NCI-H1092 treated with DMSO at 0.1 percent for 48 hours (cell line): Measurements from ENCODE around the gene DDR2.
A peak's percentile ranks its signal among the peaks of the same experiment; 100 is the strongest.
"Not testable (repeated sequence)": the region's sequence is repeated elsewhere in the genome, so short reads cannot be mapped to it uniquely, and the experiment has no call there.

Experiments
- DNase-seq: peaks from one replicate; lab custom pipeline; 2025; lab: John Stamatoyannopoulos, UW

DDR2 gene

GRCh38 chr1:162779043-162779442 lies 146.8 kb downstream of the DDR2 start:
- no peak for DNase-seq

- no peak for DNase-seq
Observed at GRCh38 chr1:162782671-162783070, 150.4 kb downstream of the DDR2 start.

- not testable (repeated sequence) for DNase-seq
Observed at GRCh38 chr1:162784926-162785325, 152.7 kb downstream of the DDR2 start.

DNA sequence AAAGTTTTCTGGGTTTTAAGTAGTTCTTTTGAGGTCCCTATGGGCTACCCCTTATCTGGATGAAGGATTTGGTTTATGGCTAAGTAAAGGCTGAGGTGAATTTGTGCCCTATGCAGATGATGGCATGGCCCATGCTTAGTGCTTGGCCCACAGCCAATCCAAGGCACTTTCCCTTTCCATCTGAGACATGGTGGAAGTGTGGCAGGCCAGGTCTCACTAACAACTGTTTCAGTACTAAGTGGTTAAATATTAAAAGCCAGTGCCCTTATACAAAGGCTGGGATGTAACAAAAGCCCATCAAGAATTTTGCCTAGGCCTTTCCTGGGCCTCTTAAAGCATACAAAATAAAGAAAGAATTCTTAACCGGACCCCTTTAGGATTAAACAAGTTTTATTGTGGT lies 156.5 kb downstream of the DDR2 start:
- not testable (repeated sequence) for DNase-seq

- peak; percentile 91 for DNase-seq
Observed at GRCh38 chr1:162790303-162790984, 158.2 kb downstream of the DDR2 start, which contains the start of gene HSD17B7. TSS of gene HSD17B7 (plus strand) at chr1:162790702. CDS start at chr1:162790801, 99 bp downstream.

GRCh38 chr1:162790985-162791357 lies 158.7 kb downstream of the DDR2 start:
- peak; percentile 33 for DNase-seq

DNA sequence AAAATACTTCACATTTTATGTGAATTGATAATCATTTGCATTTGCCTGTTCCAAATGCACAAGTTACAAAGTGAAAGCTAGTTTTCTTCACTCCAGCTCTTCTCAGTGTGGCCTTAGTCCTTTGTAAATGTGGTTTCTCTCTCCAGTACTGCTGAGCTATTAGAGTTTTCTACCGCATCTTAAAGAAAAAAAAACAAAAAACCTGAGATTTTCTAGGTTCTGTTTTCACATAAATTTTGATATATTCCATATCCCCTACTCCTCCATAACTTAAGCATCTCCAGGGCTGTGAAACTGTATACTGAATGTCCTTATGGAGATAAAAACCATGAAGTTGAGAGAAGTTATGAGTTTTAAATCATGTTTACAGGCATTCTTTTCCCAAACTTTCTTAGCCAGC lies 162.0 kb downstream of the DDR2 start:
- DNase-seq = not testable (repeated sequence)

GRCh38 chr1:162796617-162797279 lies 164.5 kb downstream of the DDR2 start:
- DNase-seq = not testable (repeated sequence)

GRCh38 chr1:162799995-162800830 lies 167.9 kb downstream of the DDR2 start:
- peak; percentile 76 for DNase-seq

GRCh38 chr1:162807503-162807902 lies 175.2 kb downstream of the DDR2 start:
- not testable (repeated sequence) for DNase-seq

GRCh38 chr1:162812357-162812756 lies 180.1 kb downstream of the DDR2 start:
- not testable (repeated sequence) for DNase-seq

DNA sequence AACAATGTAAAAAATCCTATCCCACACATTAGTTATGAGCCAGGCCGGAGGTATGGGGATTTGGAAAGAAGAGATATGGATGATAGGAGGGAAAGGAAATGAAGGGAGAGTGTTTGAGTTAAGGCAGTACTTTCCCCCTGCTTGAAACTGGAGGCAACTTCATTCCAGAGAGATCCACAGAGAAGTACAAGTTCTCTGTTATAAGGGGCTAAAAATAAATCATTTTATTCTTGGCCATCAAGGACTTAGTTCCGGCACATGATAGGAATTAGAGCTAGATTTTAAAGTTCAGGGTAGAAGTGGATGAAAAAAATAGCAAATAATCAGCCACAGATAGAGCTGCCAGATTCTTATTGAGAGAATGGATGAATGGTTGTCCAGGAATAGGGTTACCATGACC lies 185.9 kb downstream of the DDR2 start:
- not testable (repeated sequence) for DNase-seq

GRCh38 chr1:162818666-162819065 lies 186.4 kb downstream of the DDR2 start:
- DNase-seq = not testable (repeated sequence)

DNA sequence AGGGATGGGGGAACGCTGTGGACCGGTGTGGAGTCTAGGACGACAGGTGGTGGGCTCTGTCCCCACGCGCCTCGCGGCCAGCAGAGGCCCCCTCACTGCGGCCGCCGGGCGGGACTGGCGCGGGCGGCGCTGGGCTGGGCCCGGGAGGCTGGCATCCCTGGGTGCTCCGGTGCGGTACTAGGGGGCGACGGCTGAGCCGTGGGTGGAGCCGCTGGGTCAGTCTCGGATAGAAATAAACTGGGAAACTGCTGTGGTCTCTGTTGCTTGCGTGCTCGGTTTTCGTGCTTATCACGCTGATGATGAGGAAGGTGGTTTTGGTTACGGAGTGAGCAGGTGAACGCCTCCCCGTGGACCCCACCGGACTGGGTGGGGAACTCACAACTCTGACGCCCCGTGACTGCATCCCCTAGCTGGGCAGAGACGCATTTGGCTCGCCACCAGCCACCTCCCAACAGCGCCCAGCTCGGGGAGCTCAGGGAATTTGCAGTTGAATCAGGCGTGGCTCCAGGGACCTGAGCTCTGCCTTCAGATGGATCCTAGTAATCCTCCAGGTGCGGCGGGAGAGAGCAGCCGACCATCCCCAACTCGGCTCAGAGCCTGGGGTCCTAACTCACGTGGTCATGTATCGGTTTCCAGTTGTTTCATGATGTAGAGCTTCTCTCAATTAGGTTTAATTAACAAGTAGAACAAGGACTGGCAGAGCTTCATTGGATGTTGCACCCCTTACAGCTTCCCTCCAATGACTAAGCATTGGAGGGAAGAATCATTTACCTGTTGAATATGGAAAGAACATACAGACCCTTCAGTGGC lies 190.3 kb downstream of the DDR2 start:
- DNase-seq = peak; percentile 68

GRCh38 chr1:162823231-162823630 lies 191.0 kb downstream of the DDR2 start:
- DNase-seq = no peak

GRCh38 chr1:162823771-162824525 lies 191.7 kb downstream of the DDR2 start:
- DNase-seq = no peak

DNA sequence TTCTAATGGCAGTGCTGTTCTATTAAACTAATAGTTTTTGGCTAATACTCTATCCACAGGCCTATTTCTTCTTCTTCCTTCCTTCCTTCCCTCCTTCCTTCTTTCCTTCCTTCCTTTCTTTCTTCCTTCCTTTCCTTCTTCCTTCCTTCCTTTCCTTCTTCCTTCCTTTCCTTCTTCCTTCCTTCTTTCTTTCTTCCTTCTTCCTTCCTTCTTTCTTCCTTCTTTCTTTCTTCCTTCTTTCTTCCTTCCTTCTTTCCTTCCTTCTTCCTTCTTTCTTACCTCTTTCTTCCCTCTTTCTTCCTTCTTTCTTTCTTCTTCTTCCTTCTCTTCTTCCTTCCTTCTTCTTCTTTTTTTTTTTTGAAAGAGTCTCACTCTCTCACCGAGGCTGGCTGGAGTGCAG lies 197.0 kb downstream of the DDR2 start:
- DNase-seq = no peak

DNA sequence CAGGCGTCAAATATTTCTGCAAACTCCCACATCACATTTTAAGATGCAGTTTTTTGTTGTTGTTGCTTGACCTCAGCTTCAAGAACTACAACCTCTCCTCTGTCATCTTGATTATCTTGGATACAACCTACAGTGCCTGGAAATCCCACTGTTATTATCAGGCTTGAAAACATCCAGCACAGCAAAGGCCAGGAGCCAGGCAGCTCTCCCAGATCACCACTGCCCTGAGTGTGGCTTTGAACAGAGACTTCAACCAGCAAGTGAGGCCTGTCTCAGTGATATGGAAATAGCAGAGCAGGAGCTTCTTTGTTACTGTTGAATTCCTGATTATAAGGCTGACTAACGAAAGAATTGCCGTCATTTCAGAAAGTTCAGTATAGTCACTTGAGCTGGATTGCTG lies 200.2 kb downstream of the DDR2 start:
- no peak for DNase-seq

DNA sequence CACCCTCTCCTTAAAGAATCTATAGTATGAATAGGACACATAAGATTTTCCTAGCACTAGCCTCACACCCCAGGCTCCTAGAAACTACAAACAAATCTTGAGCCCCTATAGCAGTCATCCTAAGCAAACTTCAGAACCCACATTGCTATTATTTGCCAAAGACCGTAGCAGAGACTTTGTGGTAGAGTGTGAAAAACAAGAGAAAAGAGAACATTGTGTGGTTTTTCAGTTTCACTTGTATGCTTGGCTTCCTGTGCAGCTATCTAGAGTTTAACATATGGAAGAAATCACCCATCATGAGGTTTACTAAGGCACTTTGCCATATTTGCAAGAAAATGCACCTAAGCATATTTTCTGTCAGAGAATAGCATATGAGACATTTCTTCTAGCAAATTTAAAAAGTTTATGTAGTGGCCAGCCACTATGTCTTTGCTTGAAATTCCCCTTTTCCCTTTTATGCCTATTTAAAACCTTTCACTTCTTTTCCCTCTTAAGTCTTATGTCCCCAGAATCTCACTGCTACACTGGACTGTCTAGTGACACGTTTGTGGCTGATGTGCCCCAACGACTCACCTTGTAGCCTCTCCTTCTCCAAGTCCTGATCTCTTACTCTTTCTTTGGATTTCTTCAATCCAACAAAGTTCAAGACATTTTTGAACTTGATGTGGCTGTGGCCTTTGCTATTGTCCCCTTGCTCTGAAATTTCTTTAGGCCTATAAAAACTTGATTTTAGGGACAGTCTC lies 203.1 kb downstream of the DDR2 start:
- DNase-seq = no peak
